ENCODE data around the gene TRIM14. TPM values are rescaled to one million over a fixed set of nuclear protein-coding genes. Genes with fewer than 3 reads are reported as not detected.

TRIM14 gene
- total RNA-seq, 1 experiment from 2014 or later, result 11.9 TPM

GRCh38 chr9:98050351-98050750 is 68.7 kb downstream of the TRIM14 start:
- H3K36me3 Mint-ChIP-seq, result no peaks in the 10 kb centered on the region
- no peak for ATAC-seq
- H3K4me3 Mint-ChIP-seq, result no peak overlapping the region
- TF ChIP-seq IRF2 (CRISPR knock-in tag; IDR thresholded peaks at IDR 0.05; ENCODE audit: borderline replicate concordance, low read depth), result no peak
- TF ChIP-seq ZNF512 (CRISPR knock-in tag; IDR thresholded peaks at IDR 0.05; ENCODE audit: borderline replicate concordance), result no peak
- no peak for TF ChIP-seq IRF1 (CRISPR knock-in tag; IDR thresholded peaks at IDR 0.05)
- no peak for TF ChIP-seq AFF4 (CRISPR knock-in tag; IDR thresholded peaks at IDR 0.05; ENCODE audit: borderline replicate concordance)
- TF ChIP-seq TEAD4 (CRISPR knock-in tag; IDR thresholded peaks at IDR 0.05), result no peak
- TF ChIP-seq ZNF423 (CRISPR knock-in tag; IDR thresholded peaks at IDR 0.05), result no peak
- TF ChIP-seq HMGA2 (CRISPR knock-in tag; IDR thresholded peaks at IDR 0.05), result no peak
- no peak for TF ChIP-seq MXD4 (CRISPR knock-in tag; IDR thresholded peaks at IDR 0.05; ENCODE audit: borderline replicate concordance)
- TF ChIP-seq CTCF (IDR thresholded peaks at IDR 0.05), result no peak
- TF ChIP-seq ATF2 (CRISPR knock-in tag; IDR thresholded peaks at IDR 0.05; ENCODE audit: borderline replicate concordance, low read depth), result no peak
- H3K4me1 Mint-ChIP-seq, result no peaks in the 10 kb centered on the region
- DNase-seq (ENCODE audit: low spot score), result no peak
- CTCF ChIA-PET, result interaction anchor here (1.3 kb wide), 1 partner anchor 15 kb away, joined by 5 read pairs; no protein-coding TSS in a partner anchor
- H3K9me3 Mint-ChIP-seq, result no peaks in the 10 kb centered on the region
- POLR2A ChIA-PET, result no interaction called here
- no peak overlapping the region for H3K27ac Mint-ChIP-seq
- H3K27me3 Mint-ChIP-seq (ENCODE audit: low read depth), result peaks cover 28% of the 10 kb centered on the region

GRCh38 chr9:98049288-98050072 is 69.5 kb downstream of the TRIM14 start:
- Mint-ChIP-seq H3K9me3 (no peaks in the 10 kb centered on the region), H3K36me3 (no peaks in the 10 kb centered on the region), H3K27me3 (ENCODE audit: low read depth) (peaks cover 19% of the 10 kb centered on the region), H3K4me3 (no peak overlapping the region), H3K27ac (no peak overlapping the region), H3K4me1 (no peaks in the 10 kb centered on the region)
- POLR2A ChIA-PET, result no interaction called here
- CTCF ChIA-PET, result no interaction called here
- no peak for ATAC-seq
- DNase-seq (ENCODE audit: low spot score), result no peak
- TF ChIP-seq TEAD4 (CRISPR knock-in tag; IDR thresholded peaks at IDR 0.05), result no peak
- no peak for TF ChIP-seq ZNF423 (CRISPR knock-in tag; IDR thresholded peaks at IDR 0.05)
- no peak for TF ChIP-seq ERG (CRISPR knock-in tag; IDR thresholded peaks at IDR 0.05)
- no peak for TF ChIP-seq FOXJ3 (CRISPR knock-in tag; IDR thresholded peaks at IDR 0.05; ENCODE audit: borderline replicate concordance)
- no peak for TF ChIP-seq MLX (CRISPR knock-in tag; IDR thresholded peaks at IDR 0.05)
- TF ChIP-seq E2F4 (CRISPR knock-in tag; IDR thresholded peaks at IDR 0.05; ENCODE audit: borderline replicate concordance, low read depth), result no peak
- TF ChIP-seq RELA (CRISPR knock-in tag; IDR thresholded peaks at IDR 0.05; ENCODE audit: borderline replicate concordance), result no peak

All from WTC11 (cell line).